GM19395 (cell line): ENCODE data around the gene SDCBP2.

Experiments
- ATAC-seq: cut with Tn5 transposase; IDR thresholded peaks from one replicate; pipeline ENCODE4 v1.9.1; 2021; ENCODE audit warnings: mild to moderate bottlenecking, moderate library complexity; ENCODE audit not compliant: unreplicated experiment

SDCBP2 gene

GRCh38 chr20:1315804-1316203 is 13.1 kb downstream of the SDCBP2 start:
- ATAC-seq = no peak

GRCh38 chr20:1313236-1313964 is 15.5 kb downstream of the SDCBP2 start:
- no peak for ATAC-seq

- no peak for ATAC-seq
Observed at GRCh38 chr20:1312904-1313235, 16.1 kb downstream of the SDCBP2 start.

GRCh38 chr20:1312308-1312707 is 16.6 kb downstream of the SDCBP2 start:
- ATAC-seq = no peak

- ATAC-seq = no peak
Observed at GRCh38 chr20:1310506-1311190, 18.3 kb downstream of the SDCBP2 start.

- ATAC-seq = no peak
Observed at GRCh38 chr20:1310071-1310470, 18.9 kb downstream of the SDCBP2 start.

GRCh38 chr20:1309439-1309847 is 19.5 kb downstream of the SDCBP2 start:
- ATAC-seq = no peak

GRCh38 chr20:1308702-1309095 is 20.2 kb downstream of the SDCBP2 start:
- ATAC-seq = no peak

GRCh38 chr20:1308067-1308701 is 20.8 kb downstream of the SDCBP2 start:
- ATAC-seq = no peak

GRCh38 chr20:1307571-1307971 is 21.4 kb downstream of the SDCBP2 start:
- ATAC-seq = no peak

- no peak for ATAC-seq
Observed at GRCh38 chr20:1307171-1307570, 21.8 kb downstream of the SDCBP2 start.

- no peak for ATAC-seq
Observed at GRCh38 chr20:1306316-1307135, 22.4 kb downstream of the SDCBP2 start.

- ATAC-seq = no peak
Observed at GRCh38 chr20:1305712-1306111, 23.2 kb downstream of the SDCBP2 start.

GRCh38 chr20:1304710-1305515 is 24.0 kb downstream of the SDCBP2 start:
- no peak for ATAC-seq

- no peak for ATAC-seq
Observed at GRCh38 chr20:1302685-1303541, 26.0 kb downstream of the SDCBP2 start.

GRCh38 chr20:1301031-1301529 is 27.9 kb downstream of the SDCBP2 start:
- no peak for ATAC-seq

- no peak for ATAC-seq
Observed at GRCh38 chr20:1300083-1300840, 28.7 kb downstream of the SDCBP2 start.

GRCh38 chr20:1299522-1299921 is 29.4 kb downstream of the SDCBP2 start:
- ATAC-seq = no peak
